ENCODE data around the gene C14orf132. TPM values are rescaled to one million over a fixed set of nuclear protein-coding genes. Genes with fewer than 3 reads are reported as not detected.

Gene C14orf132
- total RNA-seq, 2 experiments from 2014 or later = 3.2 to 4.6 TPM

DNA sequence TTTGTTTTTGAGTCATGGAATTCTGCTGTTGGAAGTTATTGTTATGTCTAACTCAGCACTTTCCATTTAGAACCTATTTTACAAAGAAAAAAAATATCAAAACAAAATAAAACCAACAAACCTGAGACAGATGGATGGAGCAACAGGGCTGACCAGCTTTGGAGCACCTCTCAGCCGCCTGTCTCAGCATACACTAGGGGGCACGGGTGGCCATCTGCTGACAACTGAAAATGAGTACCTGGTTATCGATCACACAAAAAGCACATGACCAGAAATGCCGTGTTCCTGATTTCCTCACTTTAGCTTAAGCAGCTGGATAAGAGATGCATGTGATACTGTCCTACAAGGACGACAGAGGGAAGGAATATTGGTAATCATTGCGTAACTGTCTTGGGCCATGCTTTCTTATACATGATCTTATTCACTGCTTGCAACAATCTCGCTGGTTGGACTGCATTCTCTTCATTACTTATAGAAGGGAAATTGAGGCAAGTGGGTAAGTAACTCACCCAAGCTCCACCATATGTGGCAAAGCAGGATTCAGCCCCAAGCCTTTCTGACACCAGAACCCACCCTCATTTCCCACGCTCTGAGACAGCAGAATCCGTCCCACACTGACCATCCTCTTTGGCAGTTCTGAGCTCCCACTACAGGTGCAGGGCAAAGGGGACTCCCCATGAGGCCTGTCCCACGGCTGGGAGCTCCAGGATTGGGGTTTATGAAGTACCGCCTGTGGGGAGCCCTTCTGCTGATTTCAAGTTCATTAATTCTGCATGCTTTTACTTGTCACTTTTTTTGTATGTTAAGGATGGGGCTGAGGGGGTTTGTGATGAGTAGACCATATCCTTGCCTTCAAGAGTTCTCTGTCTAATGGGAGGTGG, 43.5 kb downstream of the C14orf132 start:
- peaks cover 3% of the 10 kb centered on the region for H3K4me1 Mint-ChIP-seq (ENCODE audit: low read depth)
- POLR2A ChIA-PET = no interaction called here
- peaks cover 6% of the 10 kb centered on the region for H3K27me3 Mint-ChIP-seq
- no peaks in the 10 kb centered on the region for H3K36me3 Mint-ChIP-seq
- no peaks in the 10 kb centered on the region for H3K9me3 Mint-ChIP-seq
- no peak overlapping the region for H3K27ac Mint-ChIP-seq
- intact Hi-C loops (cut with micrococcal nuclease) = no loop called here
- CTCF ChIA-PET = interaction anchor here (1.5 kb wide), 1 partner anchor 16 kb away, joined by 3 read pairs; no protein-coding TSS in a partner anchor
- DNase-seq = no peak
- H3K4me3 Mint-ChIP-seq = no peak overlapping the region

DNA sequence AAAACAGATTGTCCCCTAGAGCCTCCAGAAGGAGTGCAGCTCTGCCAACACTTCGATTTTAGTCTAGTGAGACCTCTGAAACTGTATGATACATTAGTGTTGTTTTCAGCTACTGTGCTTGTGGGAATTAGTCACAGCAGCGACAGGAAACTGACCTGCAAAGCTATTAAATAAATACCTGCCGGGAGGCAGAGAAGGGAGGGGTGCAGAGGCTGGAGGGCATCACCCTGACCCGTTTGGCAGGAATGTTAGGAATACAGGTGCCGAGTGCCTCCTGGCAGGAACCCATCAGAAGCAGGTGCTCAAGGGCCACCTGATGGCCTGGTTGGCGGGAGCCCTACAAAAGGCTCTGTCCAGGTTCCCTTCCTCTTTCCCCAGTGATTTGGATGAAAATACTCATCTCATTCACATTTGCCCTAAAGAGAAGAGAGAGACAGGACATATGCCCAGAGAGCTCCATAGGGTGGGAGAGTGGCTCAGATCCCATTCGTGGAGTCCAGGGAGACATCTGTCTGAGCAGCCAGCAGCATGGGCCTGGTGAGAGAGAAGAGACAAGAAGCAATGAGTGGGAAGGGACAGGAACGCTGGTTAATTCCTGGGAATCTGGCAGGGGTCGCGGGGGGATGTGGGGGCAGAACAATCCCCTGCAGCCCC, 44.6 kb downstream of the C14orf132 start:
- Mint-ChIP-seq H3K4me1 (ENCODE audit: low read depth) (no peaks in the 10 kb centered on the region), H3K4me3 (no peak overlapping the region), H3K36me3 (no peaks in the 10 kb centered on the region), H3K27ac (peak overlapping the region; percentile 25), H3K27me3 (peaks cover 6% of the 10 kb centered on the region), H3K9me3 (no peaks in the 10 kb centered on the region)
- DNase-seq = no peak
- intact Hi-C loops (cut with micrococcal nuclease) = no loop called here
- POLR2A ChIA-PET = no interaction called here
- CTCF ChIA-PET = interaction anchor here (1.5 kb wide), 1 partner anchor 15 kb away, joined by 3 read pairs; no protein-coding TSS in a partner anchor

GRCh38 chr14:96084796-96085195, 45.6 kb downstream of the C14orf132 start:
- CTCF ChIA-PET = no interaction called here
- DNase-seq = no peak
- Mint-ChIP-seq H3K27ac (no peak overlapping the region), H3K4me3 (no peak overlapping the region), H3K9me3 (no peaks in the 10 kb centered on the region), H3K4me1 (ENCODE audit: low read depth) (no peaks in the 10 kb centered on the region), H3K36me3 (no peaks in the 10 kb centered on the region), H3K27me3 (peaks cover 3% of the 10 kb centered on the region)
- intact Hi-C loops (cut with micrococcal nuclease) = no loop called here
- POLR2A ChIA-PET = no interaction called here

- intact Hi-C loops (cut with micrococcal nuclease) = no loop called here
- Mint-ChIP-seq H3K9me3 (no peaks in the 10 kb centered on the region), H3K4me1 (ENCODE audit: low read depth) (no peaks in the 10 kb centered on the region), H3K27me3 (peaks cover 3% of the 10 kb centered on the region), H3K4me3 (no peak overlapping the region), H3K27ac (no peak overlapping the region), H3K36me3 (no peaks in the 10 kb centered on the region)
- no peak for DNase-seq
- POLR2A ChIA-PET = no interaction called here
- CTCF ChIA-PET = no interaction called here
Observed at GRCh38 chr14:96085369-96085768, 46.2 kb downstream of the C14orf132 start.

GRCh38 chr14:96086032-96086431, 46.9 kb downstream of the C14orf132 start:
- CTCF ChIA-PET = no interaction called here
- Mint-ChIP-seq H3K9me3 (no peaks in the 10 kb centered on the region), H3K27ac (no peak overlapping the region), H3K4me1 (ENCODE audit: low read depth) (no peaks in the 10 kb centered on the region), H3K4me3 (no peak overlapping the region), H3K36me3 (no peaks in the 10 kb centered on the region), H3K27me3 (peaks cover 2% of the 10 kb centered on the region)
- no peak for DNase-seq
- POLR2A ChIA-PET = no interaction called here
- intact Hi-C loops (cut with micrococcal nuclease) = no loop called here

- CTCF ChIA-PET = no interaction called here
- Mint-ChIP-seq H3K27ac (no peak overlapping the region), H3K4me3 (no peak overlapping the region), H3K27me3 (no peaks in the 10 kb centered on the region), H3K9me3 (no peaks in the 10 kb centered on the region), H3K4me1 (ENCODE audit: low read depth) (no peaks in the 10 kb centered on the region), H3K36me3 (no peaks in the 10 kb centered on the region)
- no peak for DNase-seq
- POLR2A ChIA-PET = no interaction called here
- intact Hi-C loops (cut with micrococcal nuclease) = no loop called here
Observed at GRCh38 chr14:96086574-96087077, 47.5 kb downstream of the C14orf132 start.

DNA sequence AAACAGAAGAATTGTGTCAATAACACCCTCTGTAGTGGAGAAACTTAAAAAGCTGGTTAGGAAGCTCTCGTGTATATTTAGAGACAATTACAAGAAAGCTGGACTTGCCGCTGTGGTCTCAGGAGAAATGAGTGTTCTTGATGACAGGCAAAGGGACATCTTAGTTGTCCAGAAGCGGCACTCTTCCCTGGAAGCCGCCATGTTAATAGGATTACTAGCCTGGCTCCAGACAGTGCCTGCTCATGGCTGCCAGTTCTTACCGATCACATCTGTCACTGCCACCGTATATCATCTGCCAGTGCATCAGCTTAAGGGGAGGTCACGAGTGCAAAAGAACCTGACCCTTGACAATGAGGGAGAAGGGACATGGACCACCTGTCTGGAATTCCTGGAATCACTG, 48.9 kb downstream of the C14orf132 start:
- DNase-seq = no peak
- intact Hi-C loops (cut with micrococcal nuclease) = no loop called here
- H3K27ac Mint-ChIP-seq = no peak overlapping the region
- no peak overlapping the region for H3K4me3 Mint-ChIP-seq
- ChIA-PET POLR2A (no interaction called here), CTCF (no interaction called here)
- H3K4me1 Mint-ChIP-seq (ENCODE audit: low read depth) = no peaks in the 10 kb centered on the region
- H3K36me3 Mint-ChIP-seq = no peaks in the 10 kb centered on the region
- no peaks in the 10 kb centered on the region for H3K27me3 Mint-ChIP-seq
- no peaks in the 10 kb centered on the region for H3K9me3 Mint-ChIP-seq

DNA sequence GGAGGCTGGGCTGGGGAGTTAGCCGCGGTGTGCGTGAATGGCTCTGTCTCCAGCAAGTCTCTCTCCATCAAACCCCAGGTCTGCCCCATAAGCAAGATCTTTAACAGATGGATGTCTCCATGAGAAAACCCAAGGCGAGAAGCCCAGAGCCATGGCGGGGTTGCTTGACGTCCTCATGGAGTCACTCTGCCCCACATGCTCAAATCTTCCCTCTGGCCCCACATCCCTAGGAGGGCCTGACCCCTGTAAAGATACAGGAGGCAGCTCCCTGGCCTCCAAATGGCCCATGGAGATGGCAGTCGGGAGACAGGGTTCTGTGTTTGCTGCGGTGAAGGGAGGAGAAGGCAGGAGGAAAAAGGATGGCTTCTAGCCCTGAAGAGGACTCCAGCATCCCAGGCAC, 49.3 kb downstream of the C14orf132 start:
- no peaks in the 10 kb centered on the region for H3K9me3 Mint-ChIP-seq
- CTCF ChIA-PET = no interaction called here
- no peak overlapping the region for H3K27ac Mint-ChIP-seq
- no peak overlapping the region for H3K4me3 Mint-ChIP-seq
- POLR2A ChIA-PET = no interaction called here
- no peak for DNase-seq
- no peaks in the 10 kb centered on the region for H3K36me3 Mint-ChIP-seq
- intact Hi-C loops (cut with micrococcal nuclease) = no loop called here
- H3K4me1 Mint-ChIP-seq (ENCODE audit: low read depth) = no peaks in the 10 kb centered on the region
- H3K27me3 Mint-ChIP-seq = no peaks in the 10 kb centered on the region

DNA sequence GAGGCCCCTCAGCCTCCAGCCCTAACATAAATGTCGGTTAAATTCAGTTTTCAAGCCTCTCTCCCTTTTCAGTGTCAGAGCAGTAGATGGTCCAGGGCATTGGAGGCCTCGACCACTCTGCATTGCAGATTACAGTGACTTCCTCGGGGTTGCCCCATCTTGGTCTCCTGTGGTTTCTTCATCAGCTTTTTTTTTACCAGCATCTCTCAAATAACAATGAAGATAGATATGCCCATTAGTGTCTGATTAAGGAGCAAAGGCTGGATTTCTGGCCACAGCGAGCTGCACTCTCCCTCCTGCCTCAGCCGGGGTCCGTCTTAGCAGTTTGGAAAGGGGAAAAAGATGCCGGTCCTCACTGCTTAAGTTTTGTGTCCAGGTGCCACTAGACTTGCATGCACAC, 49.7 kb downstream of the C14orf132 start:
- no peaks in the 10 kb centered on the region for H3K9me3 Mint-ChIP-seq
- intact Hi-C loops (cut with micrococcal nuclease) = no loop called here
- H3K27ac Mint-ChIP-seq = no peak overlapping the region
- H3K4me1 Mint-ChIP-seq (ENCODE audit: low read depth) = no peaks in the 10 kb centered on the region
- POLR2A ChIA-PET = no interaction called here
- CTCF ChIA-PET = no interaction called here
- no peak for DNase-seq
- no peak overlapping the region for H3K4me3 Mint-ChIP-seq
- no peaks in the 10 kb centered on the region for H3K27me3 Mint-ChIP-seq
- no peaks in the 10 kb centered on the region for H3K36me3 Mint-ChIP-seq

GRCh38 chr14:96089401-96089800, 50.2 kb downstream of the C14orf132 start:
- DNase-seq = no peak
- POLR2A ChIA-PET = no interaction called here
- no peak overlapping the region for H3K27ac Mint-ChIP-seq
- CTCF ChIA-PET = no interaction called here
- intact Hi-C loops (cut with micrococcal nuclease) = no loop called here
- no peak overlapping the region for H3K4me3 Mint-ChIP-seq
- no peaks in the 10 kb centered on the region for H3K36me3 Mint-ChIP-seq
- H3K9me3 Mint-ChIP-seq = no peaks in the 10 kb centered on the region
- H3K4me1 Mint-ChIP-seq (ENCODE audit: low read depth) = no peaks in the 10 kb centered on the region
- no peaks in the 10 kb centered on the region for H3K27me3 Mint-ChIP-seq

GRCh38 chr14:96090441-96091148, 51.4 kb downstream of the C14orf132 start:
- intact Hi-C loops (cut with micrococcal nuclease) = no loop called here
- ChIA-PET CTCF (no interaction called here), POLR2A (no interaction called here)
- Mint-ChIP-seq H3K27ac (no peak overlapping the region), H3K36me3 (no peaks in the 10 kb centered on the region), H3K4me1 (ENCODE audit: low read depth) (no peaks in the 10 kb centered on the region), H3K27me3 (no peaks in the 10 kb centered on the region), H3K9me3 (no peaks in the 10 kb centered on the region), H3K4me3 (no peak overlapping the region)
- no peak for DNase-seq

GRCh38 chr14:96091149-96091693, 52.1 kb downstream of the C14orf132 start:
- H3K9me3 Mint-ChIP-seq = no peaks in the 10 kb centered on the region
- CTCF ChIA-PET = no interaction called here
- no peak overlapping the region for H3K4me3 Mint-ChIP-seq
- H3K27me3 Mint-ChIP-seq = no peaks in the 10 kb centered on the region
- intact Hi-C loops (cut with micrococcal nuclease) = no loop called here
- no peak for DNase-seq
- POLR2A ChIA-PET = no interaction called here
- H3K27ac Mint-ChIP-seq = no peak overlapping the region
- no peaks in the 10 kb centered on the region for H3K36me3 Mint-ChIP-seq
- H3K4me1 Mint-ChIP-seq (ENCODE audit: low read depth) = no peaks in the 10 kb centered on the region
